ENCODE data around the gene REXO5. TPM values are rescaled to one million over a fixed set of nuclear protein-coding genes. Genes with fewer than 3 reads are reported as not detected.

Gene REXO5
- total and polyA plus RNA-seq, 2 donors (not counting 3 experiments of a cell fraction or from before 2014, with no cell fraction given) = 2.3 to 11.5 TPM

GRCh38 chr16:20897922-20898321 is 91.6 kb downstream of the REXO5 start:
- ChIA-PET CTCF (interaction anchor here (0.9 to 3.6 kb wide), 6 partner anchors 11 to 261 kb away, joined by 3 to 33 read pairs (median 4); no protein-coding TSS in a partner anchor), POLR2A (interaction anchor here (1.1 kb wide), 1 partner anchor 44 kb away, joined by 3 read pairs; no protein-coding TSS in a partner anchor)
- Histone ChIP-seq H3K4me3 (replicated peaks in 1 of 3; ENCODE audit: insufficient read depth in 1 of 3, low read depth in 1 of 3, low read length in 3 of 3) (peak overlapping the region in 2 of 3 experiments; percentile 83 to 96), H3K79me2 (ENCODE audit: control insufficient read depth, insufficient read depth, low read length) (peaks cover 88% of the 10 kb centered on the region), H3K27ac (ENCODE audit: insufficient read depth, low read depth, low read length) (peak overlapping the region; percentile 81), H3K4me1 (ENCODE audit: control insufficient read depth, extremely low read depth, insufficient read depth, low read length) (peaks cover 35% of the 10 kb centered on the region), H3K9me3 (replicated peaks; ENCODE audit: control insufficient read depth, insufficient read depth, low read length) (no peaks in the 10 kb centered on the region), H3K27me3 (ENCODE audit: control insufficient read depth in 2 of 2, insufficient read depth in 2 of 2, low read length in 2 of 2) (no peaks in the 10 kb centered on the region), H3K36me3 (ENCODE audit: control insufficient read depth in 2 of 2, extremely low read depth in 1 of 2, insufficient read depth in 2 of 2, low read length in 2 of 2) (peaks cover 7 to 23% of the 10 kb centered on the region in 2 experiments), H3K4me2 (ENCODE audit: insufficient read depth, low read length) (peak overlapping the region; percentile 92), H2AFZ (ENCODE audit: low read depth, low read length) (no peak overlapping the region), H3K9me1 (replicated peaks; ENCODE audit: control insufficient read depth, extremely low read depth, insufficient read depth, low read length) (no peaks in the 10 kb centered on the region), H3K9ac (replicated peaks; ENCODE audit: extremely low read depth, insufficient read depth, low read length) (peak overlapping the region; percentile 94), H4K20me1 (replicated peaks; ENCODE audit: control insufficient read depth, extremely low read depth, insufficient read depth, low read length) (no peaks in the 10 kb centered on the region)
- intact Hi-C loops (cut with micrococcal nuclease) (no loop called here), dilution Hi-C loops (cut with MboI; ENCODE audit: extremely low pct_ligation_motif_present, low sequenced_read_pairs) (no loop called here)
- no peak for TF ChIP-seq EZH2 (IDR thresholded peaks at IDR 0.05; ENCODE audit: borderline replicate concordance, low read depth, low read length, severe bottlenecking)
- peak; percentile 37 for TF ChIP-seq POLR2A (IDR thresholded peaks at IDR 0.05; ENCODE audit: low read depth, low read length)
- no peak for TF ChIP-seq MYC (IDR thresholded peaks at IDR 0.05; ENCODE audit: low read depth, low read length)
- no TSS peak for BruUV-seq (replicated peaks)
- no peak for FAIRE-seq
- DNase-seq (ENCODE audit: low read depth, low spot score) = no peak

- TF ChIP-seq GATA2 (IDR thresholded peaks at IDR 0.05; ENCODE audit: insufficient read depth, insufficient read length, low read depth, low read length) (no peak), CTCF (IDR thresholded peaks at IDR 0.05; ENCODE audit: extremely low read depth in 1 of 2, insufficient read depth in 1 of 2, low read depth in 1 of 2, low read length in 2 of 2) (no peak), MYC (IDR thresholded peaks at IDR 0.05; ENCODE audit: low read depth, low read length) (no peak), POLR2AphosphoS5 (IDR thresholded peaks at IDR 0.05; ENCODE audit: insufficient read depth, low read depth, low read length) (no peak), EZH2 (IDR thresholded peaks at IDR 0.05; ENCODE audit: borderline replicate concordance, low read depth, low read length, severe bottlenecking) (no peak), FOS (IDR thresholded peaks at IDR 0.05; ENCODE audit: borderline replicate concordance, insufficient read depth, low read length) (no peak)
- H3K9ac ChIP-seq (replicated peaks; ENCODE audit: extremely low read depth, insufficient read depth, low read length) = peak overlapping the region; percentile 94
- no peaks in the 10 kb centered on the region for H3K27me3 ChIP-seq (ENCODE audit: control insufficient read depth in 2 of 2, insufficient read depth in 2 of 2, low read length in 2 of 2)
- H3K4me3 ChIP-seq (replicated peaks in 1 of 3; ENCODE audit: insufficient read depth in 1 of 3, low read depth in 1 of 3, low read length in 3 of 3) = peak overlapping the region; percentile 56 to 96 (median 83)
- no peaks in the 10 kb centered on the region for H3K9me1 ChIP-seq (replicated peaks; ENCODE audit: control insufficient read depth, extremely low read depth, insufficient read depth, low read length)
- intact Hi-C loops (cut with micrococcal nuclease) = no loop called here
- DNase-seq (ENCODE audit: low read depth, low spot score) (peak; percentile 45), FAIRE-seq (peak; percentile 75)
- no peaks in the 10 kb centered on the region for H4K20me1 ChIP-seq (replicated peaks; ENCODE audit: control insufficient read depth, extremely low read depth, insufficient read depth, low read length)
- CTCF ChIA-PET = interaction anchor here (0.8 to 3.6 kb wide), 5 partner anchors 17 to 104 kb away, joined by 3 to 33 read pairs (median 5); no protein-coding TSS in a partner anchor
- H3K36me3 ChIP-seq (ENCODE audit: control insufficient read depth in 2 of 2, extremely low read depth in 1 of 2, insufficient read depth in 2 of 2, low read length in 2 of 2) = peaks cover 7 to 15% of the 10 kb centered on the region in 2 experiments
- POLR2A ChIA-PET = interaction anchor here (0.9 to 2.6 kb wide), 2 partner anchors 45 to 48 kb away, joined by 3 to 15 read pairs; no protein-coding TSS in a partner anchor
- H3K4me1 ChIP-seq (ENCODE audit: control insufficient read depth, extremely low read depth, insufficient read depth, low read length) = peaks cover 47% of the 10 kb centered on the region
- H3K79me2 ChIP-seq (ENCODE audit: control insufficient read depth, insufficient read depth, low read length) = peaks cover 77% of the 10 kb centered on the region
- dilution Hi-C loops (cut with MboI; ENCODE audit: extremely low pct_ligation_motif_present, low sequenced_read_pairs) = no loop called here
- no peak overlapping the region for H2AFZ ChIP-seq (ENCODE audit: low read depth, low read length)
- H3K9me3 ChIP-seq (replicated peaks; ENCODE audit: control insufficient read depth, insufficient read depth, low read length) = no peaks in the 10 kb centered on the region
- peak overlapping the region; percentile 92 for H3K4me2 ChIP-seq (ENCODE audit: insufficient read depth, low read length)
- peak overlapping the region; percentile 81 for H3K27ac ChIP-seq (ENCODE audit: insufficient read depth, low read depth, low read length)
- BruUV-seq (replicated peaks) = TSS peak; percentile 36
Measured at GRCh38 chr16:20899071-20899470, 92.7 kb downstream of the REXO5 start.

Data from endothelial cell of umbilical vein (primary cell).